GM10847 (cell line): ENCODE data around the gene POLK.

Source experiments
- POLR2A ChIP-seq: IDR thresholded peaks from 2 replicates; pipeline ENCODE4 v1.6.1; 2011; ENCODE audit not compliant: insufficient read length; ENCODE audit errors: extremely low read depth

The POLK gene

DNA sequence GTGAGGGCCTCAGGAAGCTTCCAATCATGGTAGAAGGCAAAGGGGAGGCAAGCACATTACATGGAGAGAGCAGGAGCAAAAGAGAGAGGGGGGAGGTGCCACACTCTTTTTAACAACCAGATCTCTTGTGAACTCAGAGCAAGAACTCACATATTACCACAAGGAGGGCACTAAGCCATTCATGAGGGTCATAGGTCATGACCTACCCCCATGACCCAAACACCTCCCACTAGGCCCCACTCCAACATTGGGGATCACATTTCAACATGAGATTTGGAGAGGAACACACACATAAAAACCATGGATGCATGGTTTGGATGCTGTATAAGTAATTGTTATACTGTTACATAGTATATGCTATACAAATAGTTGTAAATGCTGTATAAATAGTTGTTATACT lies 17.5 kb downstream of the POLK start:
- TF ChIP-seq POLR2A, result no peak

DNA sequence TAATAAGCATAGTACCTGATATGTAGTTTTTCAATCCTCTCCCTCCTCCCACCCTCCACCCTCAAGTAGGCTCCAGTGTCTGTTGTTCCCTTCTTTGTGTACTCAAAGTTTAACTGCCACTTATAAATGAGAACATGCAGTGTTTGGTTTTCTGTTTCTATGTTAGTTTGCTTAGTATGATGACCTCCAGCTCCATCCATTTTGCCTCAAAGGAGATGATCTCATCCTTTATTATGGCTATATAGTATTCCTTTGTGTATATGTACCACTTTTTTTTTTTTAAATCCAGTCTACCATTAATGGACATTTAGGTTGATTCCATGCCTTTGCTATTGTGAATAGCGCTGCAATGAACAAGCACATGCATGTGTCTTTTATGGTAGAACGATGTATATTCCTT lies 20.5 kb downstream of the POLK start:
- no peak for TF ChIP-seq POLR2A

DNA sequence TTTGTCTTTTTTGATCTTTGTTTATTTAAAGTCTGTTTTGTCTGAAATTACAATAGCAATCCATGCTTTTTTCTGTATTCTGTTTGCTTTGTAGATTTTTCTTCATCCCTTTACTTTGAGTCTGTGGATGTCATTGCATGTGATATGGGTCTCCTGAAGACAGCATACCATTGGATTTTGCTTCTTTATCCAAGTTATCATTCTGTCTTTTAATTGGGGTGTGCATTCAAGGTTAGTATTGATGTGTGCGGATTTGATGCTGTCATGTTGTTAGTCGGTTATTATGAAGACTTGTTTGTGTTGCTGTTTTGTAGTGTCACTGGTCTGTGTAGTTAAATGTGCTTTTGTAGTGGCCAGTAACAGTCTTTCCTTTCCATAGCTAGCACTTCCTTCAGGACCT lies 23.0 kb downstream of the POLK start:
- no peak for TF ChIP-seq POLR2A

GRCh38 chr5:75536147-75536546 lies 24.5 kb downstream of the POLK start:
- TF ChIP-seq POLR2A, result no peak

DNA sequence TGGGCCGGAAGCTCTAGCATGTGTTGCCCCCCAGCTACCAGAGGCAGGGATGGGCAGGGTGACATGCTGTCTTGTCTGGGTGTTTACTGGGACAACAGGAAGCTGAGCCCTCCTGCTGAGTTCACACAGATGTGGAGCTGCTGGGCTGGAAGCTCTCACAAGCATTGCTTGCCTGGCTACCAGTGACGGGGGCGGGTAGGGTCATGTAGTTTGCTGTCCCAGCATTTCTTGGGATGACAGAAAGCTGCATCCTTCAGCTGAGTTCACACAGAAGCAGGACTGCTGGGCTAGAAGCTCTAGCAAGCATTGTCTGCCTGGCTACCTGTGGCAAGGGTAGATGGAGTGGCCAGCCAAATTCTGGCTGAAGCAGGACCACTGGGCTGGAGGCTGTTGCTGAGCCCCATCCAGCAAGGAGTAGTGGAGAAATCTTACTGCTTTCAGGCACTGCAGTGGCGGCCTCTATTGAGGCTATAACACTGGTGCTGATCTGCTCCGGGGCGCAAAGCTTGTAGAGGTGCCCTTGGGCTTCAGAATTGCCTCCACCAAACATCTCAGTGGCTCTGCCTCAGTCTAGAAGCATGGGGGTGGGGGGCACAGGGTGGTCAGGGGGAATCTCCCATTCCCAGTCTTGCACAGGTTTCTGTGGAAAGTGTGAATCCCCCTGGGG lies 25.1 kb downstream of the POLK start:
- no peak for TF ChIP-seq POLR2A

- TF ChIP-seq POLR2A, result no peak
Measured at GRCh38 chr5:75538211-75538610, 26.5 kb downstream of the POLK start.

DNA sequence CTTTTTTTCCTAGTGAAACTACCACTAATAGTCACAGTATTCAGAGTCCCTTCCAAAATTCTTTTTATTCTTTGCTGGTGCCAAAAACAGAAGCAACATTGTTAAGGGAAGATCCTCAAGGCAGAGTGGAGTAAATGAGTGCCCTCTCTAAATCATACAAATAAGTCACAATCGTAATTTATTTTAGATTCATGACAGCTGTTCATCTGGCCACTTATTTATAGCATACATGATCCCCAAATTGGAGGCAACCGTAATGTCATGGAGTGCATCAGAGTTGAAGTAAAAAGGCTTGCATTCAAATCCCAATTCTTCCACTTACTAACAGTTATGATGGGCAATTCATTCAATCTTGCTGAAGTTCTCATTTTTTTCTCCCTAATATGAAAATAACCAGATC lies 33.4 kb downstream of the POLK start:
- TF ChIP-seq POLR2A, result no peak

- TF ChIP-seq POLR2A, result no peak
Measured at GRCh38 chr5:75546830-75547229, 35.1 kb downstream of the POLK start.

DNA sequence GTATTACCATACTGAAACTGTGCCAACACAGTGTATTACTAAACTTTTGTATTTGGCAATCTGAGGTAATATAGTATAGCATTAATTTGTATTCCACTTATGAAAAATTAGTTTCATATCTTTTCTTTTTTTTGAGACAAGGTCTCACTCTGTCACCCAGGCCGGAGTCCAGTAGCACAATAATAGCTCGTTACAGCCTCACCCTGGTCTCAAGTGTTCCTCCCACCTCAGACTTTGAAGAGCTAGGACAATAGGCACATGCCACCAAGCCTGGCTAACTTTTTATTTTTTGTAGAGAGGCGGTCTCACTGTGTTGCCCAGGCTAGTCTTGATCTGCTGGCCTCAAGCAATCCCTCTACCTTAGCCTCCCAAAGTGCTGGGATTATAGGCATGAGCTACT lies 36.1 kb downstream of the POLK start:
- TF ChIP-seq POLR2A, result no peak

GRCh38 chr5:75550597-75550996 lies 38.9 kb downstream of the POLK start:
- no peak for TF ChIP-seq POLR2A

GRCh38 chr5:75551471-75551870 lies 39.8 kb downstream of the POLK start:
- no peak for TF ChIP-seq POLR2A

DNA sequence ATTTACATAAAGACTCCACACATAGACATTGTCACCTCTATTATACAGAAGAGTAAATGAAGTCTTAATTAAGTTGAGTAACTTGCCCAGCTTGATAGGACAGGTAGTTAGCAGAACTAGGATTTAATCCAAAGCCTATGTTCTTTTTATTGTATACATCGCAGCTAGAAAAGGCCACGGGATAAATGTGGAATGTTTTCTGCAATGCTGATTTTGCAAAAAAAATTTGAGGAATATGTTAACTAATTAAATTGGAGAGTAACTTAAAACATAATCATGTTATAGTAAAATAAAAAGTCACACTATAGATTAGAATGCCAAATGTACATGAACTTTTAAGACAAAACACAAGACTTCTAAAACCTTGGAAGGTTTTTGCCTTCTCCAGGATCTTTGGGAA lies 41.1 kb downstream of the POLK start:
- no peak for TF ChIP-seq POLR2A

- TF ChIP-seq POLR2A, result no peak
Measured at GRCh38 chr5:75553358-75553757, 41.7 kb downstream of the POLK start.

DNA sequence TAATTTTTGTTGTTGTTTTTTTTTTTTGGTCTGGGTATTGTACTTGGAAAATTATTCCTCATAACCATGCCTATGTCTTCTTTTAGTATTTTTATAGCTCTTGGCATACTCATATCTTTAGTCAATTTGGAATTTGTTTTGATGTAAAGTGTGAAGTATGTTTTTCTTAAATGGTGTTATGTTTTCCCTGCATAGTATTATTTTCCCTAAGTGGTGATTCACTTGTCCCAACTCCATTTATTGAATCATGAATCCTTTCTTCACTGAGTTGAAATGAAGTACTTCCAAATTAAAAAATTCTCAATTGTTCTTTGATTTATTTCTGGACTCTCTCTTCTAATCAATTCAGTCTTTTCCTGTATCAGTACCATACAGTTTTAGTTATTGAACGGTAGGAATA lies 46.5 kb downstream of the POLK start:
- TF ChIP-seq POLR2A, result no peak

GRCh38 chr5:75558981-75559632 lies 47.4 kb downstream of the POLK start:
- TF ChIP-seq POLR2A, result no peak

- no peak for TF ChIP-seq POLR2A
Measured at GRCh38 chr5:75566710-75567309, 55.1 kb downstream of the POLK start.

DNA sequence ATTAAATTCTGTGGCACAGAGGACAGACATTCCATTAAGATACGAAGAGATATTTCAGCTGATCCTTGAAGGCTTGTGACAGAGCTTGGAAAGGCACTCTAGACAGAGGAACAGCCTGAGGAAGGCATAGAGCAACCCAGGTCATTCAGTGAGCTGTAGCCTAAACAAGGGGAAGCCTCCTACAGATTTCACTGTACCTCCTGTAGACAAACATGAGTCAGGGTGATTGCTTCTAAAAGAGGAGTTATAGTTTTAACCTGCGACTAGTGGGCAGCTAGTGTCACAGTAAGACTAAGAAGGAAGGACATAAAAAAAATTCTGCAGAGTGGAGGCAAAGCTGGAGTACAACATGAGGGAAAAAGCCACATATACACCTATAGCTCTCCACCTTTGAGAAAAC lies 56.0 kb downstream of the POLK start:
- no peak for TF ChIP-seq POLR2A
